Left lung (tissue), 10 donors: ENCODE measurements around the gene CMC2. TPM values are rescaled to one million over a fixed set of nuclear protein-coding genes. Genes with fewer than 3 reads are reported as not detected.

Source experiments
- ATAC-seq: fragments of 200-7000 bp; cut with Tn5 transposase; one replicate; pipeline ENCODE4 v1.9.1; 2020; ENCODE audit warnings: moderate library complexity
- DNase-seq, 4 donors: peaks; one replicate each; pipeline ENCODE4 v3.0.0-alpha.2; 2013 to 2020
- H3K27ac ChIP-seq, 2 donors: fragments of 200-600 bp; sonication (generic) in 1 of 2; one replicate each; pipeline versions ENCODE4 v1.5.0 to v1.8.0; 2020 to 2021
- H3K27me3 ChIP-seq, 2 donors: fragments of 200-600 bp; sonication (generic) in 1 of 2; one replicate each; pipeline versions ENCODE4 v1.5.0 to v1.8.0; 2020 to 2021
- H3K36me3 ChIP-seq, 2 donors: fragments of 200-600 bp; sonication (generic) in 1 of 2; one replicate each; pipeline versions ENCODE4 v1.5.0 to v1.8.0; 2020 to 2021
- H3K4me1 ChIP-seq, 2 donors: fragments of 200-600 bp; one replicate each; pipeline ENCODE4 v1.8.0; 2021
- H3K4me3 ChIP-seq, 2 donors: fragments of 200-600 bp; sonication (generic) in 1 of 2; one replicate each; pipeline versions ENCODE4 v1.5.0 to v1.8.0; 2020 to 2021; ENCODE audit warnings: mild to moderate bottlenecking in 1 of 2
- H3K9me3 ChIP-seq, 2 donors: fragments of 200-600 bp; sonication (generic) in 1 of 2; one replicate each; pipeline versions ENCODE4 v1.5.0 to v1.8.0; 2020 to 2021
- CTCF ChIP-seq, 2 donors: fragments of 200-600 bp; sonication (generic) in 1 of 2; IDR thresholded peaks; one replicate each; pipeline versions ENCODE4 v1.5.0 to v1.8.0; 2021; ENCODE audit warnings: antibody characterized with exemption in 2 of 2
- intact Hi-C, 2 donors: fragments of 100-400 bp; cut with DNase I; formaldehyde crosslinking; loops; one replicate each; pipeline versions ENCODE4 v1.11.2 to v1.14.2; 2022
- polyA plus RNA-seq, 6 donors: library from polyadenylated mRNA; unstranded; fragments of 120-200 nt; gene quantifications; one replicate each; pipeline ENCODE4 v1.2.1, GENCODE V29; 2013; ENCODE audit not compliant: insufficient read length in 6 of 6
- total RNA-seq, 2 donors: library from RNA; stranded (reverse); fragmentation: NEBNext Ultra II Directional; extraction: Animal tissue kit (Norgen Biotek cat#: 25700); gene quantifications; one replicate each; pipeline ENCODE4 v1.2.1, GENCODE V29; 2021
- donor health status: DM: no; HTN: yes; CAD: no.
- donor health status: DM: no; HTN: no; CAD: no.

The CMC2 gene
- total and polyA plus RNA-seq, 8 donors = 38.8 to 52.1 (median 44.3) TPM

DNA sequence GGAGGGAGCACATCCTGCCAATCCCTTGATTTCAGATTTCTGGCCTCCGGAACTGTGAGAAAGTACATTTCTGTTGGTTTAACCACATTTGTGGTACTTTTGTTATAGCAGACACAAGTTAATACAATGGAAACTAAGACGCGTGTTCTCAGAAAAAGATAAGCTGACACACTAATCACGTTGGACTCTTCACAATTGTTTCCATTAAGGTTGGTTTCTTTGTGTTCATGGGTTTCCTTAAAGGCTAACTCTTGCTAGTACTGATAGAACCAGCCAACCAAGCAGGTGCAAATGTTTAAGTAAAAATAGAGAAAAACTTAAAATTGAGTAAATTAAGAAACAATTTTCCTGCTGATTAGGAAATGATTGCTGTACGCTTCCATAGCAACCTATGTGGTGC is 59.4 kb downstream of the CMC2 start:
- Histone ChIP-seq H3K27me3 (peaks cover 0 to 11% of the 10 kb centered on the region in 2 donors), H3K36me3 (no peaks in the 10 kb centered on the region), H3K4me3 (no peak overlapping the region), H3K27ac (no peak overlapping the region), H3K9me3 (peaks cover 0 to 2% of the 10 kb centered on the region in 2 donors), H3K4me1 (no peaks in the 10 kb centered on the region)
- DNase-seq (no peak), ATAC-seq (no peak)
- TF ChIP-seq CTCF (IDR thresholded peaks at IDR 0.05) = no peak
- intact Hi-C loops = no loop called here

- DNase-seq (no peak), ATAC-seq (no peak)
- intact Hi-C loops = no loop called here
- no peak overlapping the region for H3K4me3 ChIP-seq
- H3K36me3 ChIP-seq = no peaks in the 10 kb centered on the region
- TF ChIP-seq CTCF (IDR thresholded peaks at IDR 0.05) = no peak
- peaks cover 0 to 11% of the 10 kb centered on the region in 2 donors for H3K27me3 ChIP-seq
- no peak overlapping the region for H3K27ac ChIP-seq
- H3K9me3 ChIP-seq = peaks cover 0 to 2% of the 10 kb centered on the region in 2 donors
- no peaks in the 10 kb centered on the region for H3K4me1 ChIP-seq
Observed at GRCh38 chr16:80946481-80946880, 60.2 kb downstream of the CMC2 start.

GRCh38 chr16:80940069-80940856 is 66.4 kb downstream of the CMC2 start:
- Histone ChIP-seq H3K27me3 (peaks cover 0 to 7% of the 10 kb centered on the region in 2 donors), H3K27ac (no peak overlapping the region), H3K36me3 (no peaks in the 10 kb centered on the region), H3K4me1 (peaks cover 0 to 5% of the 10 kb centered on the region in 2 donors), H3K4me3 (no peak overlapping the region), H3K9me3 (peaks cover 0 to 2% of the 10 kb centered on the region in 2 donors)
- TF ChIP-seq CTCF (IDR thresholded peaks at IDR 0.05) = no peak
- DNase-seq (no peak), ATAC-seq (no peak)
- intact Hi-C loops = no loop called here

DNA sequence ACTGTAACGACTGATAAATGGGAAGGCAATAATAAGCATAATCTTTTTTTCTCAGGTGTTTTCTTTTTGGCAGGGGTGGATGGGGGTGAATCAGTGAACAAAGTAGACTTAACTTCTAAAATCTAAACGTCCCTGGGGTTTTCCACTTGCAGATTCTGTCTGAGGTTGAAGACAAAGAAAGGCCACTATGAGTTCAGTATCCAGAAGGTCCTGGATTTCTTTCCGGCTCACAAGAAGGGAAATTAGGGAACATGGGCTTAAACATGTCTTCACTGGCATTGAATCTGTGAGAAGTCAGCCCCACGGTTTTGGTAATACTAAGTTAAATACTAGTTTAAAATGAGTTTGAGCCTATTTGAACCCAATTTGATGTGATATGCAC is 67.8 kb downstream of the CMC2 start:
- Histone ChIP-seq H3K27ac (no peak overlapping the region), H3K27me3 (peaks cover 0 to 19% of the 10 kb centered on the region in 2 donors), H3K4me3 (no peak overlapping the region), H3K36me3 (no peaks in the 10 kb centered on the region), H3K4me1 (peaks cover 0 to 5% of the 10 kb centered on the region in 2 donors), H3K9me3 (peaks cover 0 to 2% of the 10 kb centered on the region in 2 donors)
- TF ChIP-seq CTCF (IDR thresholded peaks at IDR 0.05) = no peak
- DNase-seq = no peak
- intact Hi-C loops = no loop called here
- ATAC-seq = no peak

DNA sequence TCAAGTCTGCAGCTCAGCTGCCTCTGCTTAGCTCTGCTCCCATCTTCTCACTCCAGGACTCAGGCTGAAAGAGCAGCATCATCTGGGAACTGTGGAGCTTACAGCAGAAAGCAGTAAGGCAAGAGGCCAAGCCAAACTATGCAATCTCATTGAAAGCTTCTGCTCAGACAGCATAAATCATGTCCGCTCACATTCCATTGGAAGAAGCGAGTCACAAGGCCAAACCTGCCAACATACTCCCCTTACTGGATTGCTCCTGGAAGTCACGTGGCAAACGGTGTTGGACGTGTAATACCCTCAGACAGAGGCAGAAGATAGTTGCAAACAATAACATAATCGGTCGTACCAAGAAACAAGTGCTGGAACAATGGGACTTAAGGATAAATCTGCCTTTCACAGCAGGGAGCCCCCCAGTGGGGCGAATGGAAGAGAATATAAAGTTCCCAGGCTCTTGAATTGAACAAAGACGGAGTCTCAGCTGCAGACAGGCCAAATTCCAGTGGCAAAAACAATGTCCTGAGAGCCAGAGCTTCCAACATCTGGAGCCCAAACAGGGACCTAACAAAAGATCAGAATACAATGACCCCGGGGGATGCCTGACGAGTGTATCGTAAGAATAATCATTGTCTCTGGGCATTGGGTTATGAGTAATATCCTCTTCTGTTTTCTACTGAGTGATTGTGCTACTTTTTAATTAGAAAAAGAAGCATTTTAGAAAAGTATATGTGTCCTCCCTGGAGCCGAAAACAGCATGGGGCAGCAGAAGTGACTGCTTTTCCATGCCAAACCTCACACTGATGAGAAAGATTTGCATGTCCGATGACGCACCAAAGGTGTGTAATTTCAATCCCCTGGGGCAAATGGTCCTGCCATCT is 68.4 kb downstream of the CMC2 start:
- DNase-seq (peak in 3 of 4 donors; percentile 7 to 37 (median 15)), ATAC-seq (peak; percentile 71)
- Histone ChIP-seq H3K27me3 (peaks cover 0 to 25% of the 10 kb centered on the region in 2 donors), H3K4me3 (no peak overlapping the region), H3K27ac (peak overlapping the region in 1 of 2 donors; percentile 5), H3K36me3 (no peaks in the 10 kb centered on the region), H3K4me1 (peaks cover 0 to 5% of the 10 kb centered on the region in 2 donors), H3K9me3 (peaks cover 0 to 2% of the 10 kb centered on the region in 2 donors)
- TF ChIP-seq CTCF (IDR thresholded peaks at IDR 0.05) = no peak
- intact Hi-C loops = no loop called here
